Uterus (tissue), 4 donors: ENCODE data around the gene TERC. TPM values are rescaled to one million over a fixed set of nuclear protein-coding genes. Genes with fewer than 3 reads are reported as not detected.
A peak's percentile ranks its signal among the peaks of the same experiment; 100 is the strongest.
"Not testable (repeated sequence)": the region's sequence is repeated elsewhere in the genome, so short reads cannot be mapped to it uniquely, and the experiment has no call there.

Experiments
- DNase-seq, 2 donors: peaks; one replicate each; pipeline ENCODE4 v3.0.0-alpha.2; 2019 to 2020
- H3K27ac ChIP-seq, 2 donors: fragments of 200-600 bp; sonication (generic); 1 replicate in 1 of 2; 2 replicates in 1 of 2; pipeline ENCODE4 v1.5.1; 2016 to 2018
- H3K27me3 ChIP-seq, 2 donors: fragments of 200-600 bp; sonication (generic); one replicate each; pipeline ENCODE4 v1.5.1; 2018 to 2019; ENCODE audit warnings: control low read depth in 1 of 2
- H3K36me3 ChIP-seq, 2 donors: fragments of 200-600 bp; sonication (generic); one replicate each; pipeline ENCODE4 v1.5.1; 2019; ENCODE audit warnings: control low read depth in 1 of 2
- H3K4me1 ChIP-seq, 2 donors: fragments of 200-600 bp; sonication (generic); one replicate each; pipeline ENCODE4 v1.5.1; 2018 to 2019; ENCODE audit warnings: control low read depth in 1 of 2
- H3K4me3 ChIP-seq, 2 donors: fragments of 200-600 bp; sonication (generic); 1 replicate in 1 of 2; 2 replicates in 1 of 2; pipeline ENCODE4 v1.5.1; 2018 to 2019; ENCODE audit warnings: mild to moderate bottlenecking in 1 of 2
- H3K9me3 ChIP-seq, 2 donors: fragments of 200-600 bp; sonication (generic); one replicate each; pipeline ENCODE4 v1.5.1; 2019; ENCODE audit warnings: control low read depth in 1 of 2
- CTCF ChIP-seq, 4 experiments: fragments of 200-600 bp in 2 of 4; fragments of 450-650 bp in 2 of 4; sonication (generic) in 2 of 4; IDR thresholded peaks; one replicate each; pipeline ENCODE4 v1.5.1; 2016 to 2019; ENCODE audit warnings: antibody characterized with exemption in 4 of 4, mild to moderate bottlenecking in 2 of 4, moderate library complexity in 1 of 4
- POLR2A ChIP-seq, 2 donors: fragments of 450-650 bp; IDR thresholded peaks; one replicate each; pipeline ENCODE4 v1.6.1; 2016; ENCODE audit warnings: antibody characterized with exemption in 2 of 2, mild to moderate bottlenecking in 1 of 2, moderate library complexity in 1 of 2
- intact Hi-C: fragments of 100-400 bp; cut with DNase I; formaldehyde crosslinking; loops from one replicate; pipeline ENCODE4 v1.15.1; 2023; ENCODE audit warnings: low total_unique reads
- total RNA-seq, 4 donors: library from RNA; depleted of rRNA in 3 of 4; stranded (reverse); fragments of >200 nt in 3 of 4; gene quantifications; one replicate each; pipeline versions ENCODE4 v1.1.0 to v1.2.4, GENCODE V29; 2014 to 2023
- donor health status: DM: yes; HTN: yes; CAD: no.

TERC gene
- total RNA-seq, 4 donors from 2014 or later: 4.6 to 705 (median 482) TPM

- Histone ChIP-seq H3K4me1 (no peaks in the 10 kb centered on the region), H3K4me3 (no peak overlapping the region), H3K36me3 (no peaks in the 10 kb centered on the region), H3K9me3 (no peaks in the 10 kb centered on the region), H3K27ac (no peak overlapping the region), H3K27me3 (no peaks in the 10 kb centered on the region)
- TF ChIP-seq CTCF (IDR thresholded peaks at IDR 0.05) (no peak), POLR2A (IDR thresholded peaks at IDR 0.05) (no peak)
- no peak for DNase-seq
- intact Hi-C loops: no loop called here
Observed at GRCh38 chr3:169750665-169751064, 14.2 kb downstream of the TERC start.

- no peaks in the 10 kb centered on the region for H3K4me1 ChIP-seq
- H3K27ac ChIP-seq: no peak overlapping the region
- no peaks in the 10 kb centered on the region for H3K36me3 ChIP-seq
- DNase-seq: no peak
- H3K4me3 ChIP-seq: no peak overlapping the region
- no peak for TF ChIP-seq POLR2A (IDR thresholded peaks at IDR 0.05)
- TF ChIP-seq CTCF (IDR thresholded peaks at IDR 0.05): no peak
- no peaks in the 10 kb centered on the region for H3K27me3 ChIP-seq
- intact Hi-C loops: no loop called here
- no peaks in the 10 kb centered on the region for H3K9me3 ChIP-seq
Observed at GRCh38 chr3:169748670-169749069, 16.2 kb downstream of the TERC start.

GRCh38 chr3:169746924-169747323 is 17.9 kb downstream of the TERC start:
- H3K9me3 ChIP-seq: no peaks in the 10 kb centered on the region
- no peaks in the 10 kb centered on the region for H3K4me1 ChIP-seq
- TF ChIP-seq POLR2A (IDR thresholded peaks at IDR 0.05) (no peak), CTCF (IDR thresholded peaks at IDR 0.05) (no peak)
- intact Hi-C loops: no loop called here
- H3K27ac ChIP-seq: no peak overlapping the region
- no peak overlapping the region for H3K4me3 ChIP-seq
- DNase-seq: no peak
- H3K27me3 ChIP-seq: no peaks in the 10 kb centered on the region
- no peaks in the 10 kb centered on the region for H3K36me3 ChIP-seq

- intact Hi-C loops: no loop called here
- Histone ChIP-seq H3K9me3 (no peaks in the 10 kb centered on the region), H3K36me3 (no peaks in the 10 kb centered on the region), H3K27ac (no peak overlapping the region), H3K27me3 (no peaks in the 10 kb centered on the region), H3K4me1 (no peaks in the 10 kb centered on the region), H3K4me3 (no peak overlapping the region)
- TF ChIP-seq CTCF (IDR thresholded peaks at IDR 0.05) (peak in 2 of 4 experiments; percentile 28 to 29), POLR2A (IDR thresholded peaks at IDR 0.05) (no peak)
- no peak for DNase-seq
Observed at GRCh38 chr3:169744366-169745054, 20.4 kb downstream of the TERC start.

GRCh38 chr3:169739067-169739466 is 25.8 kb downstream of the TERC start:
- no peak for TF ChIP-seq POLR2A (IDR thresholded peaks at IDR 0.05)
- TF ChIP-seq CTCF (IDR thresholded peaks at IDR 0.05): no peak
- DNase-seq: no peak
- intact Hi-C loops: no loop called here
- no peaks in the 10 kb centered on the region for H3K4me1 ChIP-seq
- H3K4me3 ChIP-seq: no peak overlapping the region
- no peaks in the 10 kb centered on the region for H3K9me3 ChIP-seq
- no peaks in the 10 kb centered on the region for H3K27me3 ChIP-seq
- H3K27ac ChIP-seq: no peak overlapping the region
- H3K36me3 ChIP-seq: no peaks in the 10 kb centered on the region

- intact Hi-C loops, H3K4me3 ChIP-seq, H3K9me3 ChIP-seq, H3K27me3 ChIP-seq, H3K4me1 ChIP-seq, H3K36me3 ChIP-seq, DNase-seq, H3K27ac ChIP-seq: not testable (repeated sequence)
Observed at GRCh38 chr3:169731857-169732256, 33.0 kb downstream of the TERC start.
